SHP77 treated with DMSO at 0.1 percent for 48 hours (cell line): Measurements from ENCODE around the gene RDM1.
"Not testable (repeated sequence)": the region's sequence is repeated elsewhere in the genome, so short reads cannot be mapped to it uniquely, and the experiment has no call there.

ENCODE experiments used
- DNase-seq: peaks from one replicate; lab custom pipeline; 2025; lab: John Stamatoyannopoulos, UW

RDM1 gene

GRCh38 chr17:35898283-35899070 is 32.1 kb downstream of the RDM1 start:
- no peak for DNase-seq

- not testable (repeated sequence) for DNase-seq
These were observed 32.8 kb downstream of the RDM1 start for GRCh38 chr17:35897772-35898171.

- no peak for DNase-seq
These were observed 34.7 kb downstream of the RDM1 start for GRCh38 chr17:35895636-35896587.

GRCh38 chr17:35894206-35894605 is 36.4 kb downstream of the RDM1 start:
- DNase-seq: no peak

GRCh38 chr17:35893751-35894150 is 36.8 kb downstream of the RDM1 start:
- DNase-seq: no peak

- DNase-seq: no peak
These were observed 38.2 kb downstream of the RDM1 start for GRCh38 chr17:35892091-35893035.

GRCh38 chr17:35891269-35891668 is 39.3 kb downstream of the RDM1 start:
- DNase-seq: no peak

GRCh38 chr17:35890774-35891155 is 39.8 kb downstream of the RDM1 start:
- no peak for DNase-seq

GRCh38 chr17:35889818-35890773 is 40.5 kb downstream of the RDM1 start:
- DNase-seq: no peak

GRCh38 chr17:35889241-35889640 is 41.3 kb downstream of the RDM1 start:
- no peak for DNase-seq

- DNase-seq: no peak
These were observed 50.6 kb downstream of the RDM1 start, which contains the start of gene CCL5 for GRCh38 chr17:35879773-35880654. TSS of gene CCL5 (minus strand) at chr17:35880360.

- DNase-seq: no peak
These were observed 52.2 kb downstream of the RDM1 start for GRCh38 chr17:35878361-35878760.

GRCh38 chr17:35877345-35878029 is 53.1 kb downstream of the RDM1 start:
- DNase-seq: no peak

- no peak for DNase-seq
These were observed 54.0 kb downstream of the RDM1 start for GRCh38 chr17:35876534-35876933.

GRCh38 chr17:35875800-35876139 is 54.8 kb downstream of the RDM1 start:
- DNase-seq: no peak

GRCh38 chr17:35875072-35875799 is 55.3 kb downstream of the RDM1 start:
- DNase-seq: no peak

- DNase-seq: no peak
These were observed 58.2 kb downstream of the RDM1 start for GRCh38 chr17:35872196-35872980.
